ENCODE results near the gene SSR3.

- TF ChIP-seq CTCF (IDR thresholded peaks at IDR 0.05; ENCODE audit: low read depth, low read length) = no peak
- TF ChIP-seq POLR2A (IDR thresholded peaks at IDR 0.05; ENCODE audit: extremely low read depth, insufficient read length) = no peak
Observed at GRCh38 chr3:156522673-156523072, 32.2 kb downstream of the SSR3 start.
